ENCODE data around the gene SULF2. TPM values are rescaled to one million over a fixed set of nuclear protein-coding genes. Genes with fewer than 3 reads are reported as not detected.

SULF2 gene
- total and polyA plus RNA-seq, 2 of the 13 experiments (the other 11 are each of a cell fraction or from before 2014, with no cell fraction given) = 7.2 to 50.9 TPM

DNA sequence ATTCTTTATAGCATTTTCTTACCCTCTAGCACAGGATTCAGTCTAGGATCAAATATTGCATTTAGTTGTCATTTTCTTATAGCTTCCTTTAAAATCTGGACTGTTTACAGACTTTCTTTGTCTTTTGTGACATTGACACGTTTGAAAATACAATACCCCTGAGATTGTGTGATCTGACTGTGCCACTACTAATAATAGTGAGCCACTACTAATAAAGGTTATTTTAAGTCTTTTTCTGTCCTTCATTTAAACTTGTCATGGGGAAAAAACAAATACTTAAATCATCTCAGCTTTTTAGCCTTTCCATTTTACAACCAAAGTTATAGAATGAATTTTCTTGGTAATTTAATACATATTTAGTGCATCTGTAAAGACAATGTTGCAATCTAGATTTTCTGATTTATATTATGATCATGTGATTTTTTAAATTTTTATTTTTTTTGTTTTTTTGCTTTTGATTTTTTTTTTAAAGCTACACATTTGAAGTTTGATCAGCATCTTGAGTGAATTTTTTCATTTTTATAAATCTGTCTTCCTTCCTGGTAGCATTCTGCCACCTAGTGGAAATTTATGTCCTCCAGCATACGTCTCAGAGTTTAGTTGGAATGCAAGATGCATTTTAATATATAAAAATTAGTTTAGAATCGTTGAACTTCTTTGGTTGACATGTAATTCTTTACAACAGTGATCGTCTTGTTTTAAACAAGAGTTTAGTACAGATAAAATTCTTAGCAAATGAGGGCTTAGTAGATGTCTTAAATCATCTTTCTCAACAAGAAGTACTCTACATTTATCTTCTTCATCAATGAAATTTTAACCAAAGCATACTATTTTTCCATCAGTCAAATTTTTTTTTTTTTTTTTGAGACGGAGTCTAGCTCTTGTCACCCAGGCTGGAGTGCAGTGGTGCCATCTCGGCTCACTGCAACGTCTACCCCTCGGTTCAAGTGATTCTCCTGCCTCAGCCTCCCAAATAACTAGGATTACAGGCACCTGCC lies 164.2 kb downstream of the SULF2 start (continued):
- TF ChIP-seq HNRNPUL1 (IDR thresholded peaks at IDR 0.05; ENCODE audit: low read depth, low read length) (0 out of 2 replicates have a peak, but pooled peaks have one; percentile 14), ZNF180 (CRISPR knock-in tag; IDR thresholded peaks at IDR 0.05; ENCODE audit: borderline replicate concordance, low read depth) (no peak), TARDBP (CRISPR knock-in tag; IDR thresholded peaks at IDR 0.05) (no peak), ZNF251 (CRISPR knock-in tag; IDR thresholded peaks at IDR 0.05) (no peak), ZNF775 (CRISPR knock-in tag; IDR thresholded peaks at IDR 0.05; ENCODE audit: borderline replicate concordance) (no peak), NR2F1 (CRISPR knock-in tag; IDR thresholded peaks at IDR 0.05) (0 out of 4 replicates have a peak, but pooled peaks of 1 of the 2 experiments have one; percentile 14), ZNF816 (CRISPR knock-in tag; IDR thresholded peaks at IDR 0.05; ENCODE audit: borderline replicate concordance) (no peak), BHLHE40 (IDR thresholded peaks at IDR 0.05; ENCODE audit: low read length) (no peak), HNF4A (CRISPR knock-in tag; IDR thresholded peaks at IDR 0.05) (no peak), HNRNPH1 (optimal IDR thresholded peaks at IDR 0.05; ENCODE audit: low read depth, low read length) (no peak), EHMT2 (IDR thresholded peaks at IDR 0.05; ENCODE audit: borderline replicate concordance, low read depth, low read length) (no peak), SRSF9 (IDR thresholded peaks at IDR 0.05; ENCODE audit: borderline replicate concordance, insufficient read depth, low read depth, low read length, poor library complexity, severe bottlenecking) (no peak)
- TF ChIP-seq, protein P1, sequence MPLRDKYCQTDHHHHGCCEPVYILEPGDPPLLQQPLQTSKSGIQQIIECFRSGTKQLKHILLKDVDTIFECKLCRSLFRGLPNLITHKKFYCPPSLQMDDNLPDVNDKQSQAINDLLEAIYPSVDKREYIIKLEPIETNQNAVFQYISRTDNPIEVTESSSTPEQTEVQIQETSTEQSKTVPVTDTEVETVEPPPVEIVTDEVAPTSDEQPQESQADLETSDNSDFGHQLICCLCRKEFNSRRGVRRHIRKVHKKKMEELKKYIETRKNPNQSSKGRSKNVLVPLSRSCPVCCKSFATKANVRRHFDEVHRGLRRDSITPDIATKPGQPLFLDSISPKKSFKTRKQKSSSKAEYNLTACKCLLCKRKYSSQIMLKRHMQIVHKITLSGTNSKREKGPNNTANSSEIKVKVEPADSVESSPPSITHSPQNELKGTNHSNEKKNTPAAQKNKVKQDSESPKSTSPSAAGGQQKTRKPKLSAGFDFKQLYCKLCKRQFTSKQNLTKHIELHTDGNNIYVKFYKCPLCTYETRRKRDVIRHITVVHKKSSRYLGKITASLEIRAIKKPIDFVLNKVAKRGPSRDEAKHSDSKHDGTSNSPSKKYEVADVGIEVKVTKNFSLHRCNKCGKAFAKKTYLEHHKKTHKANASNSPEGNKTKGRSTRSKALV (CRISPR knock-in tag; IDR thresholded peaks at IDR 0.05) = no peak
- TF ChIP-seq, protein P2, sequence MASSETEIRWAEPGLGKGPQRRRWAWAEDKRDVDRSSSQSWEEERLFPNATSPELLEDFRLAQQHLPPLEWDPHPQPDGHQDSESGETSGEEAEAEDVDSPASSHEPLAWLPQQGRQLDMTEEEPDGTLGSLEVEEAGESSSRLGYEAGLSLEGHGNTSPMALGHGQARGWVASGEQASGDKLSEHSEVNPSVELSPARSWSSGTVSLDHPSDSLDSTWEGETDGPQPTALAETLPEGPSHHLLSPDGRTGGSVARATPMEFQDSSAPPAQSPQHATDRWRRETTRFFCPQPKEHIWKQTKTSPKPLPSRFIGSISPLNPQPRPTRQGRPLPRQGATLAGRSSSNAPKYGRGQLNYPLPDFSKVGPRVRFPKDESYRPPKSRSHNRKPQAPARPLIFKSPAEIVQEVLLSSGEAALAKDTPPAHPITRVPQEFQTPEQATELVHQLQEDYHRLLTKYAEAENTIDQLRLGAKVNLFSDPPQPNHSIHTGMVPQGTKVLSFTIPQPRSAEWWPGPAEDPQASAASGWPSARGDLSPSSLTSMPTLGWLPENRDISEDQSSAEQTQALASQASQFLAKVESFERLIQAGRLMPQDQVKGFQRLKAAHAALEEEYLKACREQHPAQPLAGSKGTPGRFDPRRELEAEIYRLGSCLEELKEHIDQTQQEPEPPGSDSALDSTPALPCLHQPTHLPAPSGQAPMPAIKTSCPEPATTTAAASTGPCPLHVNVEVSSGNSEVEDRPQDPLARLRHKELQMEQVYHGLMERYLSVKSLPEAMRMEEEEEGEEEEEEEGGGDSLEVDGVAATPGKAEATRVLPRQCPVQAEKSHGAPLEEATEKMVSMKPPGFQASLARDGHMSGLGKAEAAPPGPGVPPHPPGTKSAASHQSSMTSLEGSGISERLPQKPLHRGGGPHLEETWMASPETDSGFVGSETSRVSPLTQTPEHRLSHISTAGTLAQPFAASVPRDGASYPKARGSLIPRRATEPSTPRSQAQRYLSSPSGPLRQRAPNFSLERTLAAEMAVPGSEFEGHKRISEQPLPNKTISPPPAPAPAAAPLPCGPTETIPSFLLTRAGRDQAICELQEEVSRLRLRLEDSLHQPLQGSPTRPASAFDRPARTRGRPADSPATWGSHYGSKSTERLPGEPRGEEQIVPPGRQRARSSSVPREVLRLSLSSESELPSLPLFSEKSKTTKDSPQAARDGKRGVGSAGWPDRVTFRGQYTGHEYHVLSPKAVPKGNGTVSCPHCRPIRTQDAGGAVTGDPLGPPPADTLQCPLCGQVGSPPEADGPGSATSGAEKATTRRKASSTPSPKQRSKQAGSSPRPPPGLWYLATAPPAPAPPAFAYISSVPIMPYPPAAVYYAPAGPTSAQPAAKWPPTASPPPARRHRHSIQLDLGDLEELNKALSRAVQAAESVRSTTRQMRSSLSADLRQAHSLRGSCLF (CRISPR knock-in tag; IDR thresholded peaks at IDR 0.05; ENCODE audit: borderline replicate concordance) = no peak
- TF ChIP-seq, protein P3, sequence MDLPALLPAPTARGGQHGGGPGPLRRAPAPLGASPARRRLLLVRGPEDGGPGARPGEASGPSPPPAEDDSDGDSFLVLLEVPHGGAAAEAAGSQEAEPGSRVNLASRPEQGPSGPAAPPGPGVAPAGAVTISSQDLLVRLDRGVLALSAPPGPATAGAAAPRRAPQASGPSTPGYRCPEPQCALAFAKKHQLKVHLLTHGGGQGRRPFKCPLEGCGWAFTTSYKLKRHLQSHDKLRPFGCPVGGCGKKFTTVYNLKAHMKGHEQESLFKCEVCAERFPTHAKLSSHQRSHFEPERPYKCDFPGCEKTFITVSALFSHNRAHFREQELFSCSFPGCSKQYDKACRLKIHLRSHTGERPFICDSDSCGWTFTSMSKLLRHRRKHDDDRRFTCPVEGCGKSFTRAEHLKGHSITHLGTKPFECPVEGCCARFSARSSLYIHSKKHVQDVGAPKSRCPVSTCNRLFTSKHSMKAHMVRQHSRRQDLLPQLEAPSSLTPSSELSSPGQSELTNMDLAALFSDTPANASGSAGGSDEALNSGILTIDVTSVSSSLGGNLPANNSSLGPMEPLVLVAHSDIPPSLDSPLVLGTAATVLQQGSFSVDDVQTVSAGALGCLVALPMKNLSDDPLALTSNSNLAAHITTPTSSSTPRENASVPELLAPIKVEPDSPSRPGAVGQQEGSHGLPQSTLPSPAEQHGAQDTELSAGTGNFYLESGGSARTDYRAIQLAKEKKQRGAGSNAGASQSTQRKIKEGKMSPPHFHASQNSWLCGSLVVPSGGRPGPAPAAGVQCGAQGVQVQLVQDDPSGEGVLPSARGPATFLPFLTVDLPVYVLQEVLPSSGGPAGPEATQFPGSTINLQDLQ (CRISPR knock-in tag; IDR thresholded peaks at IDR 0.05) = no peak
- TF ChIP-seq, protein P4, sequence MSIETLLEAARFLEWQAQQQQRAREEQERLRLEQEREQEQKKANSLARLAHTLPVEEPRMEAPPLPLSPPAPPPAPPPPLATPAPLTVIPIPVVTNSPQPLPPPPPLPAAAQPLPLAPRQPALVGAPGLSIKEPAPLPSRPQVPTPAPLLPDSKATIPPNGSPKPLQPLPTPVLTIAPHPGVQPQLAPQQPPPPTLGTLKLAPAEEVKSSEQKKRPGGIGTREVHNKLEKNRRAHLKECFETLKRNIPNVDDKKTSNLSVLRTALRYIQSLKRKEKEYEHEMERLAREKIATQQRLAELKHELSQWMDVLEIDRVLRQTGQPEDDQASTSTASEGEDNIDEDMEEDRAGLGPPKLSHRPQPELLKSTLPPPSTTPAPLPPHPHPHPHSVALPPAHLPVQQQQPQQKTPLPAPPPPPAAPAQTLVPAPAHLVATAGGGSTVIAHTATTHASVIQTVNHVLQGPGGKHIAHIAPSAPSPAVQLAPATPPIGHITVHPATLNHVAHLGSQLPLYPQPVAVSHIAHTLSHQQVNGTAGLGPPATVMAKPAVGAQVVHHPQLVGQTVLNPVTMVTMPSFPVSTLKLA (IDR thresholded peaks at IDR 0.05) = no peak

All from HepG2 (cell line).